Sigmoid colon (tissue), 7 donors: ENCODE data around the gene UBR2. TPM values are rescaled to one million over a fixed set of nuclear protein-coding genes. Genes with fewer than 3 reads are reported as not detected.

Source experiments
- DNase-seq: peaks from one replicate; pipeline ENCODE4 v3.0.0-alpha.2; 2019
- H3K27ac ChIP-seq, 4 donors: fragments of 200-600 bp; sonication (generic); one replicate each; pipeline ENCODE4 v1.5.1; 2016 to 2019; ENCODE audit warnings: mild to moderate bottlenecking in 1 of 4
- H3K27me3 ChIP-seq, 3 donors: fragments of 200-600 bp; sonication (generic); one replicate each; pipeline ENCODE4 v1.5.1; 2019; ENCODE audit warnings: mild to moderate bottlenecking in 1 of 3
- H3K36me3 ChIP-seq, 4 donors: fragments of 200-600 bp; sonication (generic); one replicate each; pipeline ENCODE4 v1.5.1; 2016 to 2019
- H3K4me1 ChIP-seq, 4 donors: fragments of 200-600 bp; sonication (generic); one replicate each; pipeline ENCODE4 v1.5.1; 2017 to 2019
- H3K4me3 ChIP-seq, 4 donors: fragments of 200-600 bp; sonication (generic); one replicate each; pipeline ENCODE4 v1.5.1; 2017 to 2019; ENCODE audit warnings: mild to moderate bottlenecking in 2 of 4, moderate library complexity in 1 of 4
- H3K9me3 ChIP-seq, 4 donors: fragments of 200-600 bp in 3 of 4; sonication (generic) in 3 of 4; one replicate each; pipeline versions ENCODE4 v1.5.1 to v1.6.1; 2013 to 2019
- EP300 ChIP-seq, 4 donors: sonication (generic); formaldehyde crosslinking; IDR thresholded peaks; one replicate each; pipeline ENCODE4 v1.6.1; 2017; ENCODE audit warnings: antibody characterized with exemption in 4 of 4
- POLR2A ChIP-seq, 2 donors: fragments of 450-650 bp; IDR thresholded peaks; one replicate each; pipeline ENCODE4 v1.6.1; 2016; ENCODE audit warnings: antibody characterized with exemption in 2 of 2, mild to moderate bottlenecking in 2 of 2, moderate library complexity in 2 of 2
- POLR2AphosphoS5 ChIP-seq, 4 donors: sonication (generic); formaldehyde crosslinking; IDR thresholded peaks; one replicate each; pipeline ENCODE4 v1.6.1; 2017; ENCODE audit warnings: antibody characterized with exemption in 4 of 4
- WGBS, 2 donors: extraction: QIAGEN DNeasy Blood & Tissue Kit; methylation state at CpG; one replicate each; pipeline ENCODE4 v1.1.7; 2013; 5-methylcytosine and 5-hydroxymethylcytosine counted together
- intact Hi-C: fragments of 100-400 bp; cut with DNase I; formaldehyde crosslinking; loops from one replicate; pipeline ENCODE4 v1.15.1; 2023
- polyA plus RNA-seq, 3 donors: library from polyadenylated mRNA; stranded (reverse); fragments of 200-250 nt; gene quantifications; one replicate each; pipeline ENCODE4 v1.2.3, GENCODE V29; 2013
- small RNA-seq, 3 donors: library from RNA; depleted of rRNA; stranded (forward); fragments of <200 nt; gene quantifications; one replicate each; pipeline ENCODE3, GENCODE V24; 2016
- total RNA-seq, 4 donors: library from RNA; depleted of rRNA; stranded (reverse); fragments of >200 nt; gene quantifications; one replicate each; pipeline ENCODE4 v1.1.0, GENCODE V29; 2016
- TF ChIP-seq, protein P1 (sequence below), 4 experiments: fragments of 450-650 bp in 3 of 4; fragments of 200-600 bp in 1 of 4; IDR thresholded peaks; one replicate each; pipeline ENCODE4 v1.5.1; 2016 to 2019; ENCODE audit warnings: antibody characterized with exemption in 4 of 4, mild to moderate bottlenecking in 3 of 4, moderate library complexity in 2 of 4
- donor health status: healthy with polysubstance abuse.
- donor health status: Bipolar disorder and iron deficiency.
- donor health status: healthy.

The UBR2 gene
- total and polyA plus RNA-seq, 7 donors: 6.6 to 34.3 (median 30.4) TPM

DNA sequence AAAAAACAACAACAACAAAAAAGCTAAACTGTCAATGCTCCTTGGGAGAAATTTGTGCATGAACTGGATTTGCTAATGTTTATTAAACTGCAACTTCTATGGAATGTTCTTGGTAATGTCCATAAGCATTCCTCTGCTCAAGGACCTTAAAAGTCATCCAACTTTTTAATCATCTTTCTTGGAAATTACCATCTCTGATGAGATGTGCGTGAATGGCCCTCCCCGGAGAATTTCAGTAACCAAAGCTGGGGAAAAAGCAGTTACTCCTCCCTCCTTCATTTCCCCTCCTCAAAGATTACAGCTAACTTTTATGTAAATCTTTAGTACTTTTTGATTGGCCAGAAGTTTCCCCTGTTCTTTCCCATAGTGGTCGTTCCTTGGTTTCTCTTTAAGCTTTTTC is 176.9 kb downstream of the UBR2 start:
- Histone ChIP-seq H3K4me1 (peaks cover 0 to 20% (median 16%) of the 10 kb centered on the region in 4 donors), H3K36me3 (no peaks in the 10 kb centered on the region), H3K9me3 (no peaks in the 10 kb centered on the region), H3K27me3 (no peaks in the 10 kb centered on the region), H3K4me3 (no peak overlapping the region), H3K27ac (no peak overlapping the region)
- DNase-seq: no peak
- WGBS, 2 donors: 55 to 71% methylated on average over 3 of the region's 3 CpGs
- TF ChIP-seq, protein P1, sequence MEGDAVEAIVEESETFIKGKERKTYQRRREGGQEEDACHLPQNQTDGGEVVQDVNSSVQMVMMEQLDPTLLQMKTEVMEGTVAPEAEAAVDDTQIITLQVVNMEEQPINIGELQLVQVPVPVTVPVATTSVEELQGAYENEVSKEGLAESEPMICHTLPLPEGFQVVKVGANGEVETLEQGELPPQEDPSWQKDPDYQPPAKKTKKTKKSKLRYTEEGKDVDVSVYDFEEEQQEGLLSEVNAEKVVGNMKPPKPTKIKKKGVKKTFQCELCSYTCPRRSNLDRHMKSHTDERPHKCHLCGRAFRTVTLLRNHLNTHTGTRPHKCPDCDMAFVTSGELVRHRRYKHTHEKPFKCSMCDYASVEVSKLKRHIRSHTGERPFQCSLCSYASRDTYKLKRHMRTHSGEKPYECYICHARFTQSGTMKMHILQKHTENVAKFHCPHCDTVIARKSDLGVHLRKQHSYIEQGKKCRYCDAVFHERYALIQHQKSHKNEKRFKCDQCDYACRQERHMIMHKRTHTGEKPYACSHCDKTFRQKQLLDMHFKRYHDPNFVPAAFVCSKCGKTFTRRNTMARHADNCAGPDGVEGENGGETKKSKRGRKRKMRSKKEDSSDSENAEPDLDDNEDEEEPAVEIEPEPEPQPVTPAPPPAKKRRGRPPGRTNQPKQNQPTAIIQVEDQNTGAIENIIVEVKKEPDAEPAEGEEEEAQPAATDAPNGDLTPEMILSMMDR (IDR thresholded peaks at IDR 0.05): no peak
- no peak for TF ChIP-seq POLR2A (IDR thresholded peaks at IDR 0.05)
- no peak for TF ChIP-seq EP300 (IDR thresholded peaks at IDR 0.05)
- no peak for TF ChIP-seq POLR2AphosphoS5 (IDR thresholded peaks at IDR 0.05)
- intact Hi-C loops: no loop called here

DNA sequence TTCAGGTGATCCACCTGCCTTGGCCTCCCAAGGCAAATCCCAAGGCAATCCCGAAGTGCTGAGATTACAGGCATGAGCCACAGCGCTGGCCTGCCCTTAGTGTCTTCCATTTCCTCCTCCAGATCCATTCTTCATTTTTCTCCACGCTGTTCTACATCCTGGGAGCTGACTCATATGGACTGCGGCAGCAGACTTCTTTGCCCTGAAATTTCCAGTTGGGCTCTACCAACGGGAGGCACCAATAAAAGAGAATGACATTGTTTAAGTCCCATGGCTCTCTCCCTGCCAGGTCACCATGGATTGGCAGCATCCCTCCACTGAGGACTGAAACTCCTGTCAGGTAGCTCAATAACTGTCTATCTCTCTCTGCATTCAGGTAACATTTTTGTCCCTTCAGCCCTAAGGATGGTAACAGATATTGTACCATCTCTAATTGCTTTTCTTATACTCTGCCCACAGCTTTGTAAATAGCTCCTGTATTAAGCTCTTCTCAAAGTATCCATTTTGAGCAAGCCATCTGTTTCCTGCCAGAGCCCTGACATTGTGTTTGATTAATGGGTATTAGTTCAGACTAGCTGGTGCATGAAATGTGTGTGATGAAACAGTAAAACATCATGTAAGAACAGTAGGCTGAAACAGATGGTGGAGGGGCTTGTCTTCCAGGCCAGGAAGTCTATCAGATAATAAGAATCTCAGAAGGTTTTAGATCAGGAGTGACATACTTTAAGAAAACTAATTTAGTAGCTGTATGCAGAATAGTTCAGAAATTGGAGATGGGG is 178.5 kb downstream of the UBR2 start:
- intact Hi-C loops: no loop called here
- Histone ChIP-seq H3K4me3 (no peak overlapping the region), H3K36me3 (no peaks in the 10 kb centered on the region), H3K27ac (no peak overlapping the region), H3K9me3 (no peaks in the 10 kb centered on the region), H3K4me1 (peaks cover 0 to 20% (median 16%) of the 10 kb centered on the region in 4 donors), H3K27me3 (no peaks in the 10 kb centered on the region)
- TF ChIP-seq EP300 (IDR thresholded peaks at IDR 0.05) (no peak), POLR2AphosphoS5 (IDR thresholded peaks at IDR 0.05) (no peak), POLR2A (IDR thresholded peaks at IDR 0.05) (no peak)
- TF ChIP-seq, protein P1 (IDR thresholded peaks at IDR 0.05): no peak
- WGBS, 2 donors: 79 to 82% methylated on average over 5 of the region's 5 CpGs
- DNase-seq: no peak

Small RNA genes within 50 kb of the gene (small RNA-seq; reads per million reads assigned to genes)
- 0 reads per million in 3 donors for gene RNU6-890P

Other genes starting within 250 kb of the UBR2 start
- gene TRERF1, start 112.1 kb upstream of the UBR2 start, total RNA-seq: 10 to 100 TPM in 1 of 4 donors, 1 to 10 TPM in 3; 4.6 to 10.5 (median 5.9) TPM
- 1 to 10 TPM in 2 of 3 donors, under 1 TPM in 1; 0.46 to 4.0 (median 1.2) TPM for gene TRERF1, start 112.1 kb upstream of the UBR2 start, polyA plus RNA-seq
- 1 to 10 TPM in 2 of 4 donors, under 1 TPM in 2; 0.66 to 3.5 (median 1.9) TPM for gene PRPH2, start 158.6 kb downstream of the UBR2 start, total RNA-seq
- gene PRPH2, start 158.6 kb downstream of the UBR2 start, polyA plus RNA-seq: under 1 TPM in 2 of 3 donors, not detected in 1; under 0.01 to 0.71 TPM
- 10 to 100 TPM; 16.6 to 39.6 (median 27.7) TPM for gene TBCC, start 182.1 kb downstream of the UBR2 start, total RNA-seq
- gene TBCC, start 182.1 kb downstream of the UBR2 start, polyA plus RNA-seq: 10 to 100 TPM; 30.6 to 35.9 (median 35.4) TPM
- 10 to 100 TPM; 13.6 to 18.5 (median 17.4) TPM for gene BICRAL, start 218.0 kb downstream of the UBR2 start, total RNA-seq
- gene BICRAL, start 218.0 kb downstream of the UBR2 start, polyA plus RNA-seq: 1 to 10 TPM; 4.6 to 7.8 (median 4.8) TPM